Endothelial cell of umbilical vein (primary cell): Measurements from ENCODE around the gene PEAR1.

Source experiments
- EZH2 ChIP-seq: IDR thresholded peaks from 2 replicates; pipeline ENCODE4 v1.6.1; 2012; ENCODE audit warnings: borderline replicate concordance, low read depth, mild to moderate bottlenecking, moderate library complexity, low read length, inconsistent platforms; ENCODE audit not compliant: severe bottlenecking
- FOS ChIP-seq: IDR thresholded peaks from 2 replicates; pipeline ENCODE4 v1.6.1; 2011; ENCODE audit warnings: mild to moderate bottlenecking, low read length, moderate library complexity, borderline replicate concordance; ENCODE audit not compliant: insufficient read depth
- POLR2A ChIP-seq: IDR thresholded peaks from 2 replicates; pipeline ENCODE4 v1.6.1; 2012; ENCODE audit warnings: low read depth, mild to moderate bottlenecking, control low read depth, low read length
- POLR2AphosphoS5 ChIP-seq: IDR thresholded peaks from 2 replicates; pipeline ENCODE4 v1.6.1; 2012; ENCODE audit warnings: low read depth, mild to moderate bottlenecking, control low read depth, low read length, moderate library complexity; ENCODE audit not compliant: insufficient read depth
- TF ChIP-seq, protein P1 (sequence below), 2 donors: IDR thresholded peaks; 1 replicate in 1 of 2; 2 replicates in 1 of 2; pipeline ENCODE4 v1.5.1; 2011; ENCODE audit warnings: low read length in 2 of 2, mild to moderate bottlenecking in 2 of 2, moderate library complexity in 2 of 2, control low read depth in 1 of 2, inconsistent platforms in 1 of 2, low read depth in 1 of 2; ENCODE audit not compliant: insufficient read depth in 1 of 2; ENCODE audit errors: extremely low read depth in 1 of 2
- TF ChIP-seq, protein P2 (sequence below): IDR thresholded peaks from 2 replicates; pipeline ENCODE4 v1.6.1; 2011; ENCODE audit not compliant: insufficient read depth, insufficient read length

DNA sequence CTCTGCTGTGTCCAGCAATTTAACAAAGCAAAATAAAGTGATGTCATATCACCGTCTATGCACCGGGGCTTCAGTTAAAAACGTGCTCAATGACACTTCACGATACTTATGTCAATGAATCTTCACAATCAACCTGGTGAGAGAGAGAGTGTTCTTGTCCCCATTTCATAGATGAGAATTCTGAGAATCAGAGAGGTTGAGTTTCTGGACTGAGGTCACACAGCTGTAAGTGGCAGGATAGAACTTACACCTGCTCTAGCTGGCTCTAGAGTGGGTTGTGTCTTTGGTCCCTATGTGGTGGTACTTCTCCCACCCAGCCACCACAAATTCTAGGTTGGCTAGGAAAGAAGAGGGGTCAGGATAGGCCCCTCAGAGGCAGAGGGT is 27.7 kb upstream of the PEAR1 start:
- TF ChIP-seq, protein P1, sequence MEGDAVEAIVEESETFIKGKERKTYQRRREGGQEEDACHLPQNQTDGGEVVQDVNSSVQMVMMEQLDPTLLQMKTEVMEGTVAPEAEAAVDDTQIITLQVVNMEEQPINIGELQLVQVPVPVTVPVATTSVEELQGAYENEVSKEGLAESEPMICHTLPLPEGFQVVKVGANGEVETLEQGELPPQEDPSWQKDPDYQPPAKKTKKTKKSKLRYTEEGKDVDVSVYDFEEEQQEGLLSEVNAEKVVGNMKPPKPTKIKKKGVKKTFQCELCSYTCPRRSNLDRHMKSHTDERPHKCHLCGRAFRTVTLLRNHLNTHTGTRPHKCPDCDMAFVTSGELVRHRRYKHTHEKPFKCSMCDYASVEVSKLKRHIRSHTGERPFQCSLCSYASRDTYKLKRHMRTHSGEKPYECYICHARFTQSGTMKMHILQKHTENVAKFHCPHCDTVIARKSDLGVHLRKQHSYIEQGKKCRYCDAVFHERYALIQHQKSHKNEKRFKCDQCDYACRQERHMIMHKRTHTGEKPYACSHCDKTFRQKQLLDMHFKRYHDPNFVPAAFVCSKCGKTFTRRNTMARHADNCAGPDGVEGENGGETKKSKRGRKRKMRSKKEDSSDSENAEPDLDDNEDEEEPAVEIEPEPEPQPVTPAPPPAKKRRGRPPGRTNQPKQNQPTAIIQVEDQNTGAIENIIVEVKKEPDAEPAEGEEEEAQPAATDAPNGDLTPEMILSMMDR (IDR thresholded peaks at IDR 0.05; ENCODE audit: extremely low read depth in 1 of 2, insufficient read depth in 1 of 2, low read depth in 1 of 2, low read length in 2 of 2), result no peak
- TF ChIP-seq, protein P2, sequence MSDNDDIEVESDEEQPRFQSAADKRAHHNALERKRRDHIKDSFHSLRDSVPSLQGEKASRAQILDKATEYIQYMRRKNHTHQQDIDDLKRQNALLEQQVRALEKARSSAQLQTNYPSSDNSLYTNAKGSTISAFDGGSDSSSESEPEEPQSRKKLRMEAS, result no peak
- TF ChIP-seq EZH2 (no peak), FOS (no peak), POLR2AphosphoS5 (no peak), POLR2A (no peak)
